IMR-90 (cell line): Measurements from ENCODE around the gene ATF4. TPM values are rescaled to one million over a fixed set of nuclear protein-coding genes. Genes with fewer than 3 reads are reported as not detected.
A peak's percentile ranks its signal among the peaks of the same experiment; 100 is the strongest.

Source experiments
- ATAC-seq: fragments of 200-7000 bp; cut with Tn5 transposase; 2 replicates; pipeline ENCODE4 v1.9.1; 2020; ENCODE audit warnings: low read depth, mild to moderate bottlenecking, moderate library complexity
- BruUV-seq: library from RNA; stranded (reverse); fragments of 400-500 nt; replicated peaks from 2 replicates; lab custom pipeline; 2021; lab: Mats Ljungman, UMichigan
- CTCF ChIA-PET: fragments of 300-600 bp; formaldehyde crosslinking; extraction: SDS; loops from one replicate; lab custom pipeline; 2021; ENCODE audit warnings: antibody characterized with exemption; lab: Yijun Ruan, JAX
- POLR2A ChIA-PET: fragments of 300-600 bp; sonication (Branson Sonifier 250); formaldehyde crosslinking; loops from one replicate; lab custom pipeline; 2022; ENCODE audit warnings: antibody characterized with exemption; ENCODE audit not compliant: unreplicated experiment; lab: Charles Lee
- DNase-seq: peaks from one replicate; pipeline ENCODE4 v3.0.0; 2013
- H2AFZ ChIP-seq: replicated peaks from 2 replicates; pipeline ENCODE3; 2013; ENCODE audit warnings: low read length, mild to moderate bottlenecking; ENCODE audit not compliant: poor library complexity
- H2AK5ac ChIP-seq: 2 replicates; pipeline ENCODE4 v1.6.1; 2013; ENCODE audit warnings: low read depth, low read length, inconsistent platforms
- H2AK9ac ChIP-seq: replicated peaks from 2 replicates; pipeline ENCODE3; 2013; ENCODE audit warnings: mild to moderate bottlenecking, low read depth, low read length, moderate library complexity; ENCODE audit not compliant: poor library complexity
- H2BK120ac ChIP-seq: 2 replicates; pipeline ENCODE4 v1.6.1; 2013; ENCODE audit warnings: low read depth, low read length, inconsistent platforms
- H2BK15ac ChIP-seq: 3 replicates; pipeline ENCODE4 v1.6.1; 2013; ENCODE audit warnings: low read depth, low read length, inconsistent platforms
- H2BK20ac ChIP-seq: 2 replicates; pipeline ENCODE4 v1.6.1; 2013; ENCODE audit warnings: low read depth, mild to moderate bottlenecking, inconsistent platforms, low read length, moderate library complexity
- H2BK5ac ChIP-seq: 2 replicates; pipeline ENCODE4 v1.6.1; 2013; ENCODE audit warnings: mild to moderate bottlenecking, low read depth, low read length, inconsistent platforms; ENCODE audit not compliant: poor library complexity, severe bottlenecking
- H3K14ac ChIP-seq: replicated peaks from 2 replicates; pipeline ENCODE4 v1.6.1; 2013; ENCODE audit warnings: low read depth, low read length, inconsistent platforms
- H3K18ac ChIP-seq: 2 replicates; pipeline ENCODE4 v1.6.1; 2013; ENCODE audit warnings: low read depth, low read length, control low read depth
- H3K23ac ChIP-seq: 2 replicates; pipeline ENCODE4 v1.6.1; 2013; ENCODE audit warnings: low read depth, low read length, inconsistent platforms
- H3K27ac ChIP-seq: 2 replicates; pipeline ENCODE4 v1.5.1; 2013; ENCODE audit warnings: mild to moderate bottlenecking, control low read depth, low read length; ENCODE audit not compliant: insufficient read depth
- H3K27me3 ChIP-seq: 2 replicates; pipeline ENCODE4 v1.6.1; 2013; ENCODE audit warnings: low read length; ENCODE audit not compliant: control insufficient read depth, insufficient read depth
- H3K36me3 ChIP-seq: 2 replicates; pipeline ENCODE4 v1.6.1; 2013; ENCODE audit warnings: low read length, mixed read lengths; ENCODE audit not compliant: control insufficient read depth, insufficient read depth
- H3K4ac ChIP-seq: 2 replicates; pipeline ENCODE4 v1.6.1; 2013; ENCODE audit warnings: low read depth, low read length, inconsistent platforms
- H3K4me1 ChIP-seq: 2 replicates; pipeline ENCODE4 v1.6.1; 2013; ENCODE audit warnings: low read length, mixed read lengths; ENCODE audit not compliant: control insufficient read depth, insufficient read depth
- H3K4me2 ChIP-seq: 2 replicates; pipeline ENCODE4 v1.6.1; 2013; ENCODE audit warnings: low read depth, mild to moderate bottlenecking, control low read depth, low read length, moderate library complexity
- H3K4me3 ChIP-seq: 2 replicates; pipeline ENCODE4 v1.5.1; 2013; ENCODE audit warnings: low read depth, mild to moderate bottlenecking, control low read depth, low read length, moderate library complexity; ENCODE audit not compliant: insufficient read depth
- H3K56ac ChIP-seq: 2 replicates; pipeline ENCODE4 v1.6.1; 2013; ENCODE audit warnings: low read length, inconsistent platforms; ENCODE audit not compliant: insufficient read depth; ENCODE audit errors: extremely low read depth
- H3K79me1 ChIP-seq, 2 experiments: 2 replicates each; pipeline ENCODE4 v1.6.1; 2013; ENCODE audit warnings: low read length in 2 of 2, inconsistent platforms in 1 of 2, low read depth in 1 of 2
- H3K9ac ChIP-seq: 2 replicates; pipeline ENCODE4 v1.6.1; 2013; ENCODE audit warnings: low read depth, low read length, control low read depth
- H3K9me1 ChIP-seq: 2 replicates; pipeline ENCODE4 v1.6.1; 2013; ENCODE audit warnings: low read length, inconsistent platforms; ENCODE audit not compliant: insufficient read depth
- H3K9me3 ChIP-seq: 2 replicates; pipeline ENCODE4 v1.6.1; 2013; ENCODE audit warnings: low read length; ENCODE audit not compliant: control insufficient read depth, insufficient read depth
- H4K20me1 ChIP-seq: 2 replicates; pipeline ENCODE4 v1.6.1; 2013; ENCODE audit warnings: low read length, inconsistent platforms; ENCODE audit not compliant: insufficient read depth
- H4K5ac ChIP-seq: 2 replicates; pipeline ENCODE4 v1.6.1; 2013; ENCODE audit warnings: mild to moderate bottlenecking, low read depth, low read length, control low read depth
- H4K8ac ChIP-seq, 2 experiments: 2 replicates each; pipeline ENCODE4 v1.6.1; 2013; ENCODE audit warnings: low read depth in 2 of 2, low read length in 2 of 2, control low read depth in 1 of 2, inconsistent platforms in 1 of 2
- H4K91ac ChIP-seq: 2 replicates; pipeline ENCODE4 v1.6.1; 2013; ENCODE audit warnings: low read depth, low read length, inconsistent platforms; ENCODE audit not compliant: insufficient read depth
- MAFK ChIP-seq: IDR thresholded peaks from 2 replicates; pipeline ENCODE4 v1.6.1; 2012; ENCODE audit warnings: low read depth, low read length, improper control_type of control experiment
- MXI1 ChIP-seq: IDR thresholded peaks from 2 replicates; pipeline ENCODE4 v1.6.1; 2012; ENCODE audit warnings: low read depth, mild to moderate bottlenecking, low read length, moderate library complexity, borderline replicate concordance
- NFE2L2 ChIP-seq: fragments of 150-350 bp; IDR thresholded peaks from 2 replicates; pipeline ENCODE4 v1.6.1; 2016; ENCODE audit warnings: low read depth, mild to moderate bottlenecking, low read length
- RAD21 ChIP-seq: IDR thresholded peaks from 2 replicates; pipeline ENCODE4 v1.6.1; 2012; ENCODE audit warnings: low read length, improper control_type of control experiment
- RFX5 ChIP-seq: IDR thresholded peaks from 2 replicates; pipeline ENCODE4 v1.8.0; 2012; ENCODE audit warnings: low read depth, mild to moderate bottlenecking, low read length, moderate library complexity
- SMC3 ChIP-seq: fragments of 150-350 bp; IDR thresholded peaks from 2 replicates; pipeline ENCODE4 v1.6.1; 2016; ENCODE audit warnings: low read depth, mild to moderate bottlenecking, antibody characterized with exemption, low read length, moderate library complexity
- WGBS, 2 experiments: methylation state at CpG; one replicate each; pipeline versions ENCODE4 v1.1.5 to v1.1.7; 2013; ENCODE audit warnings: missing lambda C conversion rate in 2 of 2; ENCODE audit not compliant: insufficient read length in 1 of 2; ENCODE audit errors: extremely low coverage in 2 of 2; 5-methylcytosine and 5-hydroxymethylcytosine counted together
- dilution Hi-C: fragments of 300-500 bp; cut with HindIII; formaldehyde crosslinking; loops from one replicate; pipeline ENCODE4 v1.14.3; 2018; ENCODE audit warnings: low sequenced_read_pairs; ENCODE audit not compliant: unreplicated experiment
- in situ Hi-C: fragments of 300-500 bp; cut with MboI; formaldehyde crosslinking; loops from 3 replicates; pipeline ENCODE4 v1.14.3; 2019; ENCODE audit warnings: low sequenced_read_pairs, inconsistent platforms, mixed read lengths
- intact Hi-C: fragments of 100-400 bp; cut with micrococcal nuclease; formaldehyde crosslinking; loops from 2 replicates; pipeline ENCODE4 v1.10.0; 2022
- polyA plus RNA-seq, 3 experiments: library from polyadenylated mRNA; depleted of rRNA; stranded (reverse); fragments of >200 nt; gene quantifications; 2 replicates each; pipeline ENCODE4 v1.2.3, GENCODE V29; 2012; ENCODE audit warnings: low replicate concordance in 1 of 3
- total RNA-seq: library from RNA; depleted of rRNA; stranded (reverse); fragments of >200 nt; gene quantifications from 2 replicates; pipeline ENCODE4 v1.2.3, GENCODE V29; 2012

Gene ATF4
- total and polyA plus RNA-seq, 2 of the 4 experiments (the other 2 are of a cell fraction): 148 to 662 TPM

DNA sequence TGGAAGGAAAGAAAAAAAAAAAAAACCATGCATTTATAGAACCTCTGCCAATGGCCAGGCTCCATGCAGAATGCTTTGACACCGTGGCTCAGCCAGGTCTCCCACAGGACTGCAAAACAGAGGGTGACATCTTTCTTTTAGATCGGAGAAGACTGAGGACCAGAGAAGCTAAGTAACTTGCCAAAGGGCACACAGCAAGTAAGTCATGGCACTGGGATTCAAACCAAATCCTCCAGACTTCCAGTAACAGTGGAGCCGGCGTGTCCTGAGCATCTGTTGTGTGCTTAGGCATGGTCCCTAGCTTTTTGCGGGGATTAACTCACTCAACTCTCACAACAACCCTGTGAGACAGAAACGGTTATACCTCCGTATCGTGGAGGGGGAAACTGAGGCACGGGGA, 42.8 kb upstream of the ATF4 start:
- no peak overlapping the region for H3K18ac ChIP-seq
- 100% methylated on average over 1 of the region's 9 CpGs; no CpG with 5 or more reads in 1 of the 2 experiments for whole genome bisulfite sequencing, 2 experiments
- H3K14ac ChIP-seq: no peak overlapping the region
- intact Hi-C loops (no loop called here), in situ Hi-C loops (no loop called here), dilution Hi-C loops (no loop called here)
- ChIA-PET POLR2A (no interaction called here), CTCF (no interaction called here)
- no peak overlapping the region for H3K27ac ChIP-seq
- H2AK5ac ChIP-seq: no peak overlapping the region
- H2AK9ac ChIP-seq: no peak overlapping the region
- DNase-seq (no peak), ATAC-seq (no peak)
- no peaks in the 10 kb centered on the region for H3K36me3 ChIP-seq
- H2BK15ac ChIP-seq: no peak overlapping the region
- H3K27me3 ChIP-seq: peaks cover 8% of the 10 kb centered on the region; the same call in 1 of the 2 replicates
- H2BK120ac ChIP-seq: no peak overlapping the region
- H3K4me3 ChIP-seq: no peak overlapping the region
- no peak overlapping the region for H2BK20ac ChIP-seq
- peaks cover 20% of the 10 kb centered on the region for H3K4me1 ChIP-seq
- no peak overlapping the region for H4K8ac ChIP-seq
- H2BK5ac ChIP-seq: no peak overlapping the region
- H4K91ac ChIP-seq: no peak overlapping the region
- no peak overlapping the region for H3K23ac ChIP-seq
- H3K4me2 ChIP-seq: no peak overlapping the region
- H3K9me1 ChIP-seq: peaks cover 14% of the 10 kb centered on the region
- H3K56ac ChIP-seq: no peak overlapping the region
- TF ChIP-seq NFE2L2 (no peak), MAFK (no peak), RFX5 (no peak), SMC3 (no peak), RAD21 (no peak), MXI1 (no peak)
- no peaks in the 10 kb centered on the region for H3K79me1 ChIP-seq
- no TSS peak for BruUV-seq
- no peaks in the 10 kb centered on the region for H3K9me3 ChIP-seq
- no peak overlapping the region for H3K4ac ChIP-seq
- H4K5ac ChIP-seq: no peak overlapping the region
- H4K20me1 ChIP-seq: no peaks in the 10 kb centered on the region
- no peak overlapping the region for H3K9ac ChIP-seq
- peak overlapping the region; percentile 27 for H2AFZ ChIP-seq
